GM12801 (cell line): Measurements from ENCODE around the gene BAZ2B.

ENCODE experiments used
- TF ChIP-seq, protein P1 (sequence below): IDR thresholded peaks from one replicate; pipeline ENCODE4 v1.5.1; 2011; ENCODE audit warnings: control low read depth; ENCODE audit not compliant: insufficient read length; ENCODE audit errors: extremely low read depth

Gene BAZ2B

GRCh38 chr2:159317392-159318088 is 298.8 kb downstream of the BAZ2B start:
- TF ChIP-seq, protein P1, sequence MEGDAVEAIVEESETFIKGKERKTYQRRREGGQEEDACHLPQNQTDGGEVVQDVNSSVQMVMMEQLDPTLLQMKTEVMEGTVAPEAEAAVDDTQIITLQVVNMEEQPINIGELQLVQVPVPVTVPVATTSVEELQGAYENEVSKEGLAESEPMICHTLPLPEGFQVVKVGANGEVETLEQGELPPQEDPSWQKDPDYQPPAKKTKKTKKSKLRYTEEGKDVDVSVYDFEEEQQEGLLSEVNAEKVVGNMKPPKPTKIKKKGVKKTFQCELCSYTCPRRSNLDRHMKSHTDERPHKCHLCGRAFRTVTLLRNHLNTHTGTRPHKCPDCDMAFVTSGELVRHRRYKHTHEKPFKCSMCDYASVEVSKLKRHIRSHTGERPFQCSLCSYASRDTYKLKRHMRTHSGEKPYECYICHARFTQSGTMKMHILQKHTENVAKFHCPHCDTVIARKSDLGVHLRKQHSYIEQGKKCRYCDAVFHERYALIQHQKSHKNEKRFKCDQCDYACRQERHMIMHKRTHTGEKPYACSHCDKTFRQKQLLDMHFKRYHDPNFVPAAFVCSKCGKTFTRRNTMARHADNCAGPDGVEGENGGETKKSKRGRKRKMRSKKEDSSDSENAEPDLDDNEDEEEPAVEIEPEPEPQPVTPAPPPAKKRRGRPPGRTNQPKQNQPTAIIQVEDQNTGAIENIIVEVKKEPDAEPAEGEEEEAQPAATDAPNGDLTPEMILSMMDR = no peak

- TF ChIP-seq, protein P1 = no peak
These were observed 308.4 kb downstream of the BAZ2B start for GRCh38 chr2:159307942-159308341.

- TF ChIP-seq, protein P1 = no peak
These were observed 315.8 kb downstream of the BAZ2B start for GRCh38 chr2:159300586-159300985.

DNA sequence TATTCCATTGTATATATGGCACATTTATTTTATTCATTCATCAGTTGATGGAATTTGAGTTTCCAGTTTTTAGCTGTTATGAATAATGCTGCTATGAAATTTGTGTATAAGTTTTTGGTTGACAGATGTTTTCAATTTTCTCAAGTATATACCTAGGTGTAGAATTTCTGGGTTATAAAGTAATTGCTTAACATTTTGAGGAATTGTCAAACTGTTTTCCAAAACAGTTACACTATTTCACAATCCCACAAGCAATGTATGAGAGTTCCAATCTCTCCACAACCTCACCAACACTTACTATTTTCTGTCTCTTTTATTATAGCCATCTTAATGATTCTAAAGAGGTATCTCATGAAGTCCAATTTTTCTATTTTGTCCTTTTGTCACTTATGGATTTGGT is 317.4 kb downstream of the BAZ2B start:
- TF ChIP-seq, protein P1 = no peak

DNA sequence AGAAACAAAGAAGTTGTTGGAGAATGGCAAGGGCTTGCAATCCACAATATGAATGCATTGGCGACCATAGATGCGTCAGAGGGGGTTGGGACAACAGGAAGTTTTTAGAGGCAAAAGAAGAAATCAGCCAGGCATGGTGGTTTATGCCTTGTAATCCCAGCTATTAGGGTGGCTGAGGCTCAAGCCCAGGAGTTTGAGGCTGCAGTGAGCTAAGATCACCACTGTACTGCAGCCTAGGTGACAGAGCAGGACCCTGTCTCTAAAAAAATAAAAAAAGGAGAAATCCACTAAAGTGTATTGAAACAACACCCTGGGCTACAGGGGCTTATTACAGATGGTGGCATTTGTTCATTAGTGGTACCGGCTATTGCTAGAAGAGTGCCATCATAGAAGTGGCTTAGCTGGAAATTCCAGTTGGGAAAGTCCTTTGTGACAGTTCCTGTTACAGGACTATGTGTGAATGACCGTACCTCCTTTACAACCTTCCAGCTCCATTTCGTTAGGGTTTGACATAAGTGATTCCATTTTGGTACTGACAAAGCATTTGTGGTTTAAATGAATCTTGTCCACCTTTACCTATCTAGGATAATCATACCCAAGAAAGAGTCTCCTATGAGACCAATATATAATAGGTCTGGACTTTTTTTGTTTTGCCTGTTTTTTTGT is 319.2 kb downstream of the BAZ2B start:
- TF ChIP-seq, protein P1 = no peak

- TF ChIP-seq, protein P1 = no peak
These were observed 324.2 kb downstream of the BAZ2B start for GRCh38 chr2:159292157-159292556.

- TF ChIP-seq, protein P1 = no peak
These were observed 325.9 kb downstream of the BAZ2B start for GRCh38 chr2:159290289-159290907.
